Left ventricle myocardium superior (tissue), 1 donor: Measurements from ENCODE around the gene SPRING1. TPM values are rescaled to one million over a fixed set of nuclear protein-coding genes. Genes with fewer than 3 reads are reported as not detected.

ENCODE experiments used
- ATAC-seq: fragments of 200-7000 bp; cut with Tn5 transposase; one replicate; pipeline ENCODE4 v1.9.1; 2020; ENCODE audit warnings: mild to moderate bottlenecking, moderate library complexity
- DNase-seq: peaks from one replicate; pipeline ENCODE4 v3.0.0-alpha.2; 2020
- intact Hi-C: fragments of 100-400 bp; cut with micrococcal nuclease; formaldehyde crosslinking; loops from one replicate; pipeline ENCODE4 v1.11.0; 2022
- total RNA-seq: library from RNA; stranded (reverse); fragmentation: NEBNext Ultra II Directional; extraction: Animal tissue kit (Norgen Biotek cat#: 25700); gene quantifications from one replicate; pipeline ENCODE4 v1.2.1, GENCODE V29; 2021
- donor health status: DM: no; HTN: yes; CAD: no; lungs with severe emphysema.

Gene SPRING1
- total RNA-seq, 1 donor from 2014 or later = 9.2 TPM

DNA sequence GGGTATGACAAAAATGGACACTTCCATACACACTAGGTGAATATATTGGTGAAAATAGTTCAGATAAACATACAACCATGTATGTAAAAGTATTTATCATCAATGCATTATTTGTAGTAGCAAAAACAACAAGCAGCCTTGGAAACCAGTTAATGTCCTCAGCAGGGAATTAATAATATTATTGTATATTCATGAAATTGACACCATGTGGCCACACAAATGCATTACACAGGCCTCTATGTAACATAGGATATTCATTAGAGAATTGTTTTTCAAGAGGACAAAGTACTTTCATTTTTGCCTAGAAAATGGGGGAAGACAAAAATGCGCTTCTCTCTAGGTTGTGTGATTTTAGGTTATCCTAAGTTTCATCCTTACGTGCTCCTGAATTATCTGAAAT, 24.3 kb downstream of the SPRING1 start:
- intact Hi-C loops = loop anchor here (10.0 kb wide), 1 partner anchor 411 kb away; no protein-coding TSS in a partner anchor
- ATAC-seq (no peak), DNase-seq (no peak)

DNA sequence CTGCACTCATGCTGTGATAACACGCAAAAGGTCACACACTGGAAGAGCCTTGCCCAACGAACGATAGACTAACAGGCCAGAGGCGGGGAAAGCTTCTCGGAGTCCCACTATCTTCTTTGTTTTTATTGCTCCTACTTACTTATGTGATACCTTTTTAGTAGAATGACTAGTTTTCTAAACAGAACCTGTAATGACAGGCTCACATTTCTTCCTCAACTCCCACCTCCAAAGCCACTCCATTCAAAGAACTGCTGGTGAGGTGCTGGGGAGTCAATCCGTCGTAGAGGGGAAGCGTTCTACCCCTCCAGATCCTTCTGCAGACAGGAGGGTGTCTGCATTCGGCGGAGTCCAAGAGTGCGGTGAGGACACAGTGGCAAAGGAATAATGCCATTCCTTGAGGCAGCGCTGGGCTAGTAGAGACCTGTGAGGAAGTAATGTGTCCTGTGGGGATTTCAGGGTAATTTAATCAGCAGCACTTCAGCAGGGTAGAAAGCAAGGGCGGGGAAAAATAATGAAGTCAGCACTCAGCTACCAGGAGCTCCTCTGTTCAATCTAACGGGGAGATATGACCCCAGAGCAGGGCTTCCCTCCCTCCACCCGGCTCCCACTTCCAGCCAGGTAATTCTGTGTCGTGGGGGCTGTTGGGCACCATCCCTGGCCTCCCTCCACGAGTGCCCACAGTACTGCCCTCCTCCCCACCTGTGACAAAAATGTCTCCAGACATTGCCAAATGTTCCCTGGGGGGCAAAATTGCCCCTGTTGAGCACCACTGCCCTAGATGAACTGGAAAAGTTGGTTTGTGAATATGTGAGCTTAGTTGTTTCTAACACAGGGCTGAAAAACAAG, 25.2 kb downstream of the SPRING1 start:
- no peak for ATAC-seq
- DNase-seq = no peak
- intact Hi-C loops = loop anchor here (10.0 kb wide), 1 partner anchor 412 kb away; no protein-coding TSS in a partner anchor

DNA sequence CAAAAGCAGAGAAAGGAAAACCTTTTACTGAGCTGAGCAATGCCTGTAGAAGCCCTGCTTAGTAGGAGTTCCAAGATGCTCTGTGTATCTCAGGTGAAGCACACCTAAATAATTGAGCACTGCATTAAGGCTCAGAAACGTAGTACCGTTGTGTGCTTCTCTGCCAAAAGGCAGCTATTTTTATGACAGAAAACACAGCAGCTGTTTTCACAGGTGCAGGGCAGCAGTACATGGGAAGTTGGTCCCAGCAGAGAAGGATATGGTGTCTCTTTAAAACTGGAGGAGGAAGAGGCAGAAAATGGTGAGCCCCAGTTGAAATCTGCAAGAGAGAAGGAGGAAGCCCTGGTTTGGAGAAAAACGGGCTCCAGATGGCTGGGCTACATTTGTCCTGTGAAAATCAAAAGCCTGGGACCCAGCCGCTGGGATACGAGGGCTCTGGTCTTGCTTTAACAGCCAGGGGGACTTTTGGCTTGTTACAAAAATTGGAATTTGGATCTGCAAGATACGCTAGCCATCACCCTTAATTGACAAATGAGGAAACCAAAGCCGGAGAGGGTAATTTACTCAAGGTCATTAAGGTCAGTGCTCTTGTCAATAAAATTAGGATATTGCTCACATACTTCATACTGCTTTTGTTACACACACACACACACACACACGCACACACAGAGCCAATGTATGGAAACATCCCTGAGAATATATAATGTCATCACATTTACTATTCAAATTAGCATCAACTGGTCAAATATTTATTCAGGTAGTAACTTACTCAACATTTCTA, 27.3 kb downstream of the SPRING1 start:
- intact Hi-C loops = loop anchor here (10.0 kb wide), 1 partner anchor 414 kb away; no protein-coding TSS in a partner anchor
- DNase-seq = no peak
- ATAC-seq = no peak

DNA sequence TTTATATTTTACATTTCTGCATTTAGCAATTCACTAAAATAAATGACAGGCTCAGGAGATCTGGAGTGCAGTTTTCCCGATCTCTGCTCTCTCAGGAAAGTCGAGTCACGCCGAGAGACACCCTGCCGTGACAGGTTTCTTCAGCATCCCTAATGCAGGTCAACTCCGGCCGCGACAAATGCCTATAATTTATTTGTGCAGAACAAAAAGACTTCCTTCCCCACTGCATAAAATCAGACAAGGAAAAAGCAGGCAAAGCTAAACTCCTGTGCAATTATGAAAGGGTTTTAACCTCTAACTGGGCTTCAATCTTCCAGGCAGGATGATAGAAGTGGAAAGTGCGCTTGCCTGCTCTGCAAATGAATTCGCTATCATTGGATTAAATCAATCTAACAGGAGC, 28.1 kb downstream of the SPRING1 start:
- ATAC-seq (no peak), DNase-seq (no peak)
- intact Hi-C loops = loop anchor here (10.0 kb wide), 2 partner anchors 415 to 695 kb away; no protein-coding TSS in a partner anchor

DNA sequence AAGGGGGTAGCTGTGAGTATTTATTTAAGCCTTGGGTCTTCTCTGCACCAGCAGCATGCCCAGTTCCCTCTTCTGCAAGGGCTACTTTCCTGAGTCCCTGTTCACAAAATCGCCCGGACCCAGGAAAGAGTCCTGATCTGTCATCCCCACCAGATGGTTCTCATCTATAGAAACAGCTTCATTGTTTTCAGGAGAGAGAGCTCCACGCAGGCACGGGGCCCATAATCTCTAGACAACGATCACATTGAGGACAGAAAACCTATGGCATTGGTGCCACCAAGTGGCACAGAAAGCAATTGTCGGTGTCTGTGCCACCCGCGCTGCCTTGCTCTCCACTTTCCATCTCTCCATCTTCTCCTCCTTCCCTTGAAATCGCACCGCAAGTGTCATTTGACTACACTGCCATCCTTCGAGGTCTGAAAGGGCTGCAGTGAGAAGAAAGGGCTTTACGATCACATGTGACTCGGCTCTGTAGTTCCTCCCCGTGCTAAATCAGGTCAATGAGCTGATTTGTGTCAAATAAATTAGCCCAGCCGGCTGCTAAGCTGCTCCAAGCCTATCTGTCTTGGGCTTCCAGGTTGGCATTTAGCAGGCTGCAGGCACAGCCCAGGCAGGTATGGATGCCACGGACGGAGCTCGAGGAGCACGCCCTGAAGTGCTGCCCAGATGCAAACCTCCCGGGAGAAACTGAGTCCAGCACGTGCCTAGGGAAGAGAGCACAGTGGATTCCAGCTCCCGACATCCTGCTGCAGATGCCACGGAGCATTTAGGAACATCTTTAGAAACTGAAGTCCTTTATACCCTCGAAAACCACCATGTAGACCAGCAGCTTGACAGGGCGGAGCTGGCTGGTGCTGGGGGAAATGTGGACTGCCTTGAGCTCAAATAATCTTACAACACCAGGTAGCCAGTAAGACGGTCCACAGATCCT, 28.8 kb downstream of the SPRING1 start:
- ATAC-seq = peak; percentile 83
- intact Hi-C loops = loop anchor here (10.0 kb wide), 1 partner anchor 694 kb away; no protein-coding TSS in a partner anchor
- DNase-seq = peak; percentile 60

DNA sequence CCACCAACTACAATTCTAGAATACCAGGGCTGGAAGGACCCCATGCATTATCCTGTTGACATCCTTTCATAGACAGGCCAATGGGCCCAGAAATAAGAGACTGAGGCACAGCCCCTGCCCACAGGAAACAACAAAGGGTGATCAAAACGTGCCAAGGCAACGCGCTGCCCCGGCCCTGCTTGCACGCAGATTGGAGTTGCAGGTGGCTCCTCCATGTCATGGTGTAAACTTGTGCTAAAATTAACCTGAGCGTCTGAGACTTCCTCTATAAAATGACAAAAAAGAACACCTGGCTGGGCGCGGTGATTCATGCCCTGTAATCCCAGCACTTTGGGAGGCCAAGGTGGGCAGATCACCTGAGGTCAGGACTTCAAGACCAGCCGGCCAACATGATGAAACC, 30.1 kb downstream of the SPRING1 start:
- intact Hi-C loops = loop anchor here (10.0 kb wide), 1 partner anchor 693 kb away; no protein-coding TSS in a partner anchor

DNA sequence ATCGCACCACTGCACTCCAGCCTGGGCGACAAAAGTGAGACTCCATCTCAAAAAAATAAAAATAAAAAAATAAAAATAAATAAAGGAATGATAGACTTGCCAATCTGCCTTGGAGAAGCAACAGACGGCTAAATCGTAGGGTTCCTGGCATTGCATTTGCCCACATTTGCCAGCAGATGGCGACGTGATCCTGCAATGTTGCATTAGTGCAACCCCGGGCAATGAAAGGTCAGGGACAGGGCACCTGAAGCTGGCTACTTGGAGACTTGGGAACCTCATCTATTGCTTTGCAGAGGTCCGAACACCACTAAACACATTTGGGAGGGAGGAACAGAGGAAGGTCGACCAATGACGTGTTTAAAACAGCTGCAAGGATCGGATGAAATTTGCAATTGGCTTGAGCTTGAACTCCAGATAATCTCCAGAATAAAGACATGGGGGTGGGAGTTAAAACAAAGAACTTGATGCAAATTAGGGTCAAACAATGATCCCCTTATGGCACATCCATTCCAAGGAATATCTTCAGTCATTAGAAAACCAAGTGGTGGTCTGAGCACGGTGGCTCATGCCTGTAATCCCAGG, 34.6 kb downstream of the SPRING1 start:
- DNase-seq (peak; percentile 69), ATAC-seq (peak; percentile 85)
- intact Hi-C loops = loop anchor here (10.0 kb wide), 1 partner anchor 689 kb away; no protein-coding TSS in a partner anchor

More for the DNA sequence above, 30.1 kb downstream of the SPRING1 start:
- DNase-seq (no peak), ATAC-seq (no peak)

DNA sequence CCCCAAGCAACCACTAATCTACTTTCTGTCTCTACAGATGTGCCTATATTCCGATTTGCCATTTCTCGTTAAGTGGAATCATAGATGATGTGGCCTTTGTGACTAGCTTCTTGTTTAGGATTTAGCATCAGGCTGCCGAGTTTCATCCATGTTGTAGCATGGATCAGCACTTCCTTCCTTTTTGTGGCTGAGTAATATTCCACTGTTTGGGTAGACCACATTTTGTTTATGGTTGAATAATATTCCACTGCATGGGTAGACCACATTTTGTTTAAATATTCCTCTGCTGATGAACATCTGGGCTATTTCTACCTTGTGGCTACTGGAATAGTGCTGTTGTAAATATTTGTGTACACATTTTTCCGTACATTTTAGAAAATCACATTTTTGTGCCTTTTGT, 36.4 kb downstream of the SPRING1 start:
- ATAC-seq (no peak), DNase-seq (no peak)

DNA sequence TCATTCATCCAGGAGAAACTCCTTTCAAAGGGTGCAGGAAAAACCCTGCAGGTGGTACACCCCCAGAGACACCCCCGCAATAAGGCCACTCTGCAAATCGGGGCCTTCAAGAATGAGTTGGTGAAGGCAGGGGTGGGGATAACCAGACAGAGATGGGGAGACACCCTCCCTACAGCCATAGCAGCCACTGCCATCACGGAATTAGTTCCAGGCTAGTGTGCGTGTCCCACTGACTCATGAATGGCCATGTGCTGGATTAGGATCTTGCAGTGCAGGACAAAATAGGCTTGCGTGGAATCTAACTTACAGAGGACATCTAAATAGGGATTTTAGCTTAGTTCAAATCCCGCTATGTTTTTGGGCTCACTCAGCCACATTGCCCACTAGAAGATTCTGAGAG, 37.8 kb downstream of the SPRING1 start:
- ATAC-seq (no peak), DNase-seq (no peak)
- intact Hi-C loops = loop anchor here (10.0 kb wide), 1 partner anchor 685 kb away; no protein-coding TSS in a partner anchor

More for the DNA sequence above, 36.4 kb downstream of the SPRING1 start:
- intact Hi-C loops = loop anchor here (10.0 kb wide), 1 partner anchor 687 kb away; no protein-coding TSS in a partner anchor

DNA sequence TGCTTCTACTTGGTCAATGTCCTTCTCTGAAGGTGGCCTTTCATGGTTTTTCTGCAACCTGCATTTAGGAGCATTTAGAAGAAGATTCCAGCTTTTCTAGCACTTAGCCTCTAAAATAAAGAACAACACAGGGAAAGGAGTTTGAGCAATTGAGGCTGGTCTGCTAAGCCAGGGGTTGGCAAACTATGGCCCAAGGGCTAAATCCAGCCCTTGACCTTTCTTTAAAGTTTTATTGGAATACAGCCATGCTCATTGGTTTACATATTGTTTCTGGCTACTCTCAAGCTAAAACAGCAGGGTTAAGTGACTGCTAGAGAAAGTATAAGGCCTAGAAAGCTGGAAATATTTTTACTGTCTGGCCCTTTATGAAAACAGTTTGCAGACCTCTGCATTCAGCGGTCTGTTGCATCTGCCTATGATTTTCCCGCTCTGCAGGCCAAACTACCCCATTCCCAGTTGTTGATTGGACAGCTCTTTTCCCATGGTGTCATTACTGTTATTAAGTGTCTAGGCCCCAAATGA, 39.3 kb downstream of the SPRING1 start:
- intact Hi-C loops = no loop called here
- no peak for DNase-seq
- ATAC-seq = no peak

DNA sequence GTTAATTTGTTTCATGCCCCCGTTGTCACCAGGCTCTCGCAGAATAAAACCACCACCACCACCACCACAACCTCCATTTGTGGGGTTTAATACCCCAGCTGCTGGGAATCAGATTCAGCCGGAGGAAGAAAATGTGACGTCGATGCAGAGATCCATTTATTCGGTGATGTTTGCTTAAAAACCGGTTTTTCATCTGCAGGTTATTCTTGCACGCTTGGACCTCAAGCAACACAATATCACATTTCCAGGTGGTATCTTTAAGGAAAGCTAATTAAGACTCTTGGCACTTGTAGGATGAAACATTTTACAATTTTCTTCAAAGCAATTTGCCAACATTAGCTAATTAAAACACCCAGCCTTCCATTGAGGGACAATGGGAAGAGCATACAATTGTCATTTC, 39.8 kb downstream of the SPRING1 start:
- ATAC-seq (no peak), DNase-seq (no peak)
- intact Hi-C loops = no loop called here

DNA sequence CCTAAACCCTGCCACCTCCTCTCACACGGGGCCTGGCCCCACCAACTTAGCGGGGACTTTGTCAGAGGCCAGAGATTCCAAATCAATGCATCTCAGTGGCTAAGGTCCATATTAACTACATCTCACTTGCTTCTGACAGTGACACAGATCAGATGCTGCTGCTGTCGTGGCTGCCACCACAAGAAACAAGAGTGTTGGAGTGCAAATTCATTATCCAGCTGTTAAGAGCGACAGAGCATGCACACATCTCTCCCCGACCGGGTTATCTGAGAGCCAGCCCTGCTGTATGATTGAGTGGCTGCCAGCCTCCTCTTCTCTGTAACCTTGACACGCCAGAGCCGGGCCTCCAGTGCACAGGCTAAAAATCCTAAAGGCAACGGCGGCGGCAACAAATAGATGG, 40.2 kb downstream of the SPRING1 start:
- DNase-seq (peak; percentile 52), ATAC-seq (peak; percentile 71)
- intact Hi-C loops = no loop called here

DNA sequence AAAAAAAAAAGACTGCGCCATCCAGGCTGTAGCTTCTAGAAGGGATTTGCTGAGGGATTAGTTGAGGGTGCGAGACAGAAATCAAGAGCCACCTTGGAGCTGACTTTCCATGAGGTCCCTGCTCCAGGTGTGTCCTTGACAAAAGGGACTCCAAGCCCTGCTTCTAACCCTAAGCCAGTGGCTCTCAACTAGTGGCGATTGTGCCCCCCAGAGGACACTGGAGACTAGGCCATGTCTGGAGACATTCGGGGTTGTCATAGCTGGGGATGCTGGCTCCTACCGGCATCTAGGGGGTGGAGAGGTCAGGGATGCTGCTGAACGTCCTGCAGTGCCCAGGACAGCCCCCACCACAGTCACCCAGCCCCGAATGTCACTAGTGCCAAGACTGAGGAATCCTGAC, 40.6 kb downstream of the SPRING1 start:
- intact Hi-C loops = no loop called here
- DNase-seq (no peak), ATAC-seq (peak; percentile 12)

DNA sequence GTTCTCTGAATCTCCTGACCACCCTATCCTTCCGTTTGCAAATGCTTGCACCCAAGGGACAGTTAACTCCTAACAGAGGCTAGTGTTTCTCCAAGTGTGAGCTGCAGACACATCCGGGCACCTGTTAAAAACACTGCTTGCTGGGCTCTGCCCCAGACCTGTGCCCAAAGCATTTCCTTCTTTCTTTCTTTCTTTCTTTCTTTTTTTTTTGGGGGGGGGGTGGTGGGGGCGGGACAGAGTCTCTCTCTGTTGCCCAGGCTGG, 42.5 kb downstream of the SPRING1 start:
- intact Hi-C loops = no loop called here
- DNase-seq = no peak
- ATAC-seq = no peak

DNA sequence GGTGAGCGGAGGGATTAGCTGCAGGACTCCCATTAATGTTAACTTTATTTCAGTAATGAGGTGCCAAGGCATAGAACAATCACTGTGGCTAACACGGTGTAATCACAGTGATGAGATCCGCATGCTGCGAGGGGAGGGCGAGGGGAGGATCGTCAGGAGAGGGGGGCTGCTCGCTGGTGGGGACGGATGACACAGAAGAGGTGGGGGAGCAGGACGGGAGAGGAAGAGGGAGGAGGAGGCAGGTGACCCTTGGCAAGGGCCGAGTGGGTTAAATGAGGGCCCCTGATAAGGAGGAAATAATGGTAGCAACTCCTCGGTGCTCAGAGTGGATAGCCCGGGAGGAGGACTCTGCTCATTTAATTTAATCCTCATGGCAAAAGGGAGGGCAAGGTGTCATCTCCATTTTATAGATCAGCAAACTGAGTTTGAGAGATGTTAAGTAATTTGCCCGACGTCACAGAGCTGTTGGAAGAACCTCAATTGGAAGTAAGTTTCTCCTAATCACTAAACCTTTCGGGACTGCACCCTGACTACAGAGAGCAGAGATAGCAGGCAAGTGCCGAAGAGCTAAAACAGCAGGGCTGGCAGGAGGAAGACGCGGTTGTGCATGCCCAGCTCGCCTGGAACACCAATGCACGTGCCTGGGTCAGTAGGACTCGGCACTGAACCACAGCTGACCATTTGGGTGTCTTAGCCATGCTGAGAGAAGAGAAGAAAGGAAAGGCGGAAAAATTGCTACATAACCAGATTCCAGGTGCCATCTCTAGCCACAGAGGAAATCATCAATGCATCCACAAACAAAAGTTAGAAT, 43.0 kb downstream of the SPRING1 start:
- peak; percentile 75 for ATAC-seq
- DNase-seq = peak; percentile 52
- intact Hi-C loops = no loop called here

DNA sequence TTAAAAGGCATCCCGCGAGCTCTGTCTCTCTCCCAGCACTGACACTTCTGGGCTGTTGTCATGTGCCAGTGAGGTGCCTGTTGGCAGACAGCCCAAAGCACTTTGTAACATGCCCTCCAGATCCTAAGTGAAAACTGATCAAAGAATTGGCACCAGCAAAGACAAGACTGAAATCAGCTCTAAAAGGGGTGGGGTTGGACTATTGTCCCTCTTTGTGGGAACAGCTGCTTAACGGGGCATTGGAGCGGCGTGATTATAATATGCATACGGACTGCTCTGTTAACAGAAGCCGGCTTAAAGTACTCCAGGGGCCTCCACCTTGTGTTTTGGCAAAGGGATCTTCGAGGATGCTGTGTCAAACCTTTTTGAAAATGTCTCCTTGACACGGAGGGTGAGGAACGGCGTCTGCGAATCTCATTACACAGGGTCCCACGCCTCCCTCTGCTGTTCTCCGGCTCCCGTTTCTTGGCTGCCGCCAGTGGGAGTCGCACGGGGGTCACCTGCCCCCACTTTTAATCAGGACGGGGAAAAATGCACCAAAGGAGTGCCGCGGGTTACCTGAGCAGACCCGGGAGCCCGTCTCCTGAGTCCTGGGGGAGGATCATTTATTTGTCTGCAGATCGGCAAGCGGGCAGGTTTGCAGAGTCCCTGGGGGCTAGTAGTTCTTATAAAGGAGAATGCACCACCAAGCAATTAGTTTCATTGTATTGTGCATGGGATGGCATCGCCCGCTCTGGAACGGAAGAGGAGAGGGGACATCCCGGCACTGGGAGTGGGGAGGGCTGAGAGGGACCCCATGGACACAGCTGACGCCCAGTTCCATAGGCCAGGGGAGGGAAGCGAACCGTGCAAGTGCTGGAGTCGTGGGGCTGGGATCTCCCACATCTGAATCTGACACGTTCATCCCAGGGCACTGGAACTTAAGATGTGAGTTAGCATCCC, 44.3 kb downstream of the SPRING1 start:
- intact Hi-C loops = no loop called here
- ATAC-seq (peak; percentile 47), DNase-seq (peak; percentile 49)

DNA sequence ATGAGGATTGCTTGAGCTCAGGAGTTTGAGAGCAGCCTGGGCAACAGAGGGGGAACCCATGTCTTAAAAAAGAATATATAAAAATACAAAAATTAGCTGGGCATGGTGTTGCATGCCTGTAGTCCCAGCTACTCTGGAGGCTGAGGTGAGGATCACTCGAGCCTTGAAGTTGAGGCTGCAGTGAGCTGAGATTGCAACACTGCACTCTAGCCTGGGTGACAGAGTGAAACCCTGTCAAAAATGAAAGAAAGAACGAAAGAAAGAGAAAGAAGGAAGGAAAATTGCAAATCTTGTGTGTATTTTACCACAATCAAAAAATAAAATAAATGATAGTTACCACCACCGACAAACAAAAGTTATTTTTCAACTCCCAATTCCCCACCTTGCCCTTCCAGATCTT, 45.3 kb downstream of the SPRING1 start:
- intact Hi-C loops = no loop called here
- DNase-seq = no peak
- ATAC-seq = no peak
